HepG2 (cell line): ENCODE data around the gene PARD3. TPM values are rescaled to one million over a fixed set of nuclear protein-coding genes. Genes with fewer than 3 reads are reported as not detected.

Experiments
- ATAC-seq: fragments of 200-7000 bp; cut with Tn5 transposase; 3 replicates; pipeline ENCODE4 v1.9.1; 2020; ENCODE audit warnings: mild to moderate bottlenecking, moderate library complexity
- BruUV-seq: library from RNA; stranded (reverse); fragments of 400-500 nt; replicated peaks from 2 replicates; lab custom pipeline; 2021; lab: Mats Ljungman, UMichigan
- CTCF ChIA-PET: fragments of 300-600 bp; formaldehyde crosslinking; extraction: SDS; loops from one replicate; lab custom pipeline; 2021; ENCODE audit warnings: low total read pairs, inconsistent platforms, low intra/inter-chr PET ratio; lab: Yijun Ruan, JAX
- POLR2A ChIA-PET: fragments of 350-600 bp; sonication (Branson Sonifier 250); formaldehyde crosslinking; loops from one replicate; lab custom pipeline; 2020; ENCODE audit warnings: antibody characterized with exemption, inconsistent platforms; lab: Yijun Ruan, JAX
- DNase-seq: peaks from one replicate; pipeline ENCODE4 v3.0.0-alpha.2; 2015; ENCODE audit warnings: low spot score
- FAIRE-seq: peaks from 3 replicates; lab custom pipeline; 2011; peaks lifted over from hg19 to GRCh38; lab: Jason Lieb, UNC
- H2AFZ ChIP-seq: one replicate; pipeline ENCODE4 v1.6.1; 2011; ENCODE audit warnings: low read length, inconsistent platforms
- H3K27ac ChIP-seq: fragments of 300-600 bp; 3 replicates; pipeline ENCODE4 v1.8.0; 2011; ENCODE audit warnings: mixed run types, mild to moderate bottlenecking, mixed read lengths, low read length, inconsistent platforms; ENCODE audit not compliant: insufficient read depth; ENCODE audit errors: extremely low read length
- H3K27me3 ChIP-seq, 2 experiments: fragments of 200-600 bp in 1 of 2; 2 replicates in 1 of 2; 3 replicates in 1 of 2; pipeline versions ENCODE4 v1.6.0 to v1.8.0; 2011; ENCODE audit warnings: low read length in 2 of 2, mild to moderate bottlenecking in 2 of 2, moderate library complexity in 2 of 2, inconsistent platforms in 1 of 2; ENCODE audit not compliant: insufficient read depth in 2 of 2, control insufficient read depth in 1 of 2
- H3K36me3 ChIP-seq, 2 experiments: fragments of 200-600 bp in 1 of 2; replicated peaks in 1 of 2; 2 replicates in 1 of 2; 3 replicates in 1 of 2; pipeline versions ENCODE4 v1.5.1 to v1.8.0; 2011; ENCODE audit warnings: low read length in 2 of 2, inconsistent platforms in 1 of 2; ENCODE audit not compliant: insufficient read depth in 2 of 2, control insufficient read depth in 1 of 2
- H3K4me1 ChIP-seq: 2 replicates; pipeline ENCODE4 v1.5.1; 2012; ENCODE audit warnings: low read length, inconsistent platforms; ENCODE audit not compliant: insufficient read depth
- H3K4me2 ChIP-seq: 2 replicates; pipeline ENCODE4 v1.6.0; 2011; ENCODE audit warnings: low read depth, low read length, inconsistent platforms
- H3K4me3 ChIP-seq, 3 experiments: fragments of 200-600 bp in 1 of 3; sonication (generic), shearing (Covaris generic) in 1 of 3; replicated peaks in 1 of 3; 2 replicates each; pipeline ENCODE4 v1.5.1; 2011 to 2016; ENCODE audit warnings: low read length in 3 of 3, inconsistent platforms in 2 of 3, low read depth in 2 of 3, mild to moderate bottlenecking in 2 of 3, control low read depth in 1 of 3, mixed read lengths in 1 of 3; ENCODE audit not compliant: insufficient read depth in 1 of 3
- H3K79me2 ChIP-seq: one replicate; pipeline ENCODE4 v1.6.1; 2011; ENCODE audit warnings: low read length, inconsistent platforms; ENCODE audit not compliant: insufficient read depth
- H3K9ac ChIP-seq: 2 replicates; pipeline ENCODE4 v1.6.0; 2011; ENCODE audit warnings: mild to moderate bottlenecking, low read depth, low read length, inconsistent platforms; ENCODE audit not compliant: insufficient read depth
- H3K9me3 ChIP-seq: 2 replicates; pipeline ENCODE4 v1.5.1; 2012; ENCODE audit warnings: mild to moderate bottlenecking, low read length
- H4K20me1 ChIP-seq: 2 replicates; pipeline ENCODE4 v1.6.0; 2011; ENCODE audit warnings: inconsistent platforms, mild to moderate bottlenecking, low read length, moderate library complexity; ENCODE audit not compliant: insufficient read depth
- ASH2L ChIP-seq: fragments of 300-600, 200-600 bp; sonication (generic); IDR thresholded peaks from 2 replicates; pipeline ENCODE4 v1.7.0; 2017; ENCODE audit warnings: low read depth, mild to moderate bottlenecking, moderate library complexity, mixed read lengths, low read length; ENCODE audit not compliant: insufficient read length
- HMGXB3 ChIP-seq: sonication (generic); formaldehyde crosslinking; IDR thresholded peaks from 2 replicates; pipeline ENCODE4 v1.4.0; 2020; ENCODE audit warnings: missing genetic modification reagents, borderline replicate concordance
- HNRNPUL1 ChIP-seq: fragments of 200-400 bp; formaldehyde crosslinking; IDR thresholded peaks from 2 replicates; pipeline ENCODE4 v1.6.1; 2017; ENCODE audit warnings: low read depth, mild to moderate bottlenecking, low read length, moderate library complexity
- JARID2 ChIP-seq: sonication (generic); formaldehyde crosslinking; IDR thresholded peaks from 2 replicates; pipeline ENCODE4 v1.8.1; 2023; ENCODE audit warnings: missing genetic modification reagents, inconsistent platforms; ENCODE audit not compliant: insufficient replicate concordance
- PBX2 ChIP-seq: IDR thresholded peaks from 2 replicates; pipeline ENCODE4 v1.6.1; 2016; ENCODE audit warnings: control low read depth
- POGK ChIP-seq: sonication (generic); formaldehyde crosslinking; conservative IDR thresholded peaks from 2 replicates; pipeline ENCODE4 v1.8.0; 2022; ENCODE audit warnings: mild to moderate bottlenecking, moderate library complexity, missing genetic modification reagents
- POLR2G ChIP-seq: fragments of 200-400 bp; formaldehyde crosslinking; IDR thresholded peaks from 2 replicates; pipeline ENCODE4 v1.6.1; 2018; ENCODE audit warnings: mild to moderate bottlenecking, low read depth, low read length, moderate library complexity
- RNF2 ChIP-seq: fragments of 450-650 bp; conservative IDR thresholded peaks from 2 replicates; pipeline ENCODE4 v1.6.1; 2016; ENCODE audit warnings: low read depth
- SOX5 ChIP-seq: IDR thresholded peaks from 2 replicates; pipeline ENCODE4 v1.6.1; 2016; ENCODE audit warnings: borderline replicate concordance
- TCF7L2 ChIP-seq: IDR thresholded peaks from 2 replicates; pipeline ENCODE4 v1.6.1; 2011; ENCODE audit warnings: mild to moderate bottlenecking, low read depth, low read length, moderate library complexity
- ZBTB7B ChIP-seq: sonication (generic); formaldehyde crosslinking; IDR thresholded peaks from 2 replicates; pipeline ENCODE4 v1.4.0; 2020; ENCODE audit warnings: missing genetic modification reagents
- ZNF343 ChIP-seq: sonication (generic); formaldehyde crosslinking; IDR thresholded peaks from 2 replicates; pipeline ENCODE4 v1.4.0; 2020; ENCODE audit warnings: mild to moderate bottlenecking, missing genetic modification reagents
- ZNF792 ChIP-seq: IDR thresholded peaks from 2 replicates; pipeline ENCODE4 v1.6.1; 2016
- WGBS: methylation state at CpG from one replicate; pipeline ENCODE4 v1.1.6; 2017; ENCODE audit warnings: low lambda C conversion rate; 5-methylcytosine and 5-hydroxymethylcytosine counted together
- in situ Hi-C: cut with HindIII; loops from 2 replicates; pipeline ENCODE4 v1.10.0; 2017; ENCODE audit warnings: low pct_unique_long_range_greater_than_20kb; ENCODE audit not compliant: extremely low pct_ligation_motif_present
- intact Hi-C: fragments of 100-400 bp; cut with micrococcal nuclease; formaldehyde crosslinking; loops from one replicate; pipeline ENCODE4 v1.10.0; 2022; ENCODE audit not compliant: unreplicated experiment
- polyA plus RNA-seq, 8 experiments: library from polyadenylated mRNA; depleted of rRNA in 3 of 8; stranded (reverse) in 7 of 8; unstranded in 1 of 8; fragments of >200 nt; fragmentation: Illumina TruSeq in 4 of 8; extraction: Trizol in 4 of 8; gene quantifications; 2 replicates each; pipeline versions ENCODE4 v1.2.1 to v1.2.3, GENCODE V29; 2011 to 2016; ENCODE audit warnings: low read depth in 4 of 8, missing spikeins in 1 of 8, mixed read lengths in 1 of 8; ENCODE audit not compliant: insufficient read depth in 1 of 8
- total RNA-seq, 5 experiments: library from RNA; depleted of rRNA; stranded (reverse); fragments of >200 nt; fragmentation: Illumina TruSeq; extraction: Trizol; gene quantifications; 2 replicates each; pipeline ENCODE4 v1.2.3, GENCODE V29; 2016; ENCODE audit warnings: low read depth in 1 of 5

Gene PARD3
- total and polyA plus RNA-seq, 2 of the 13 experiments (the other 11 are each of a cell fraction or from before 2014, with no cell fraction given): 40.9 to 60.0 TPM

- ChIA-PET POLR2A (no interaction called here), CTCF (no interaction called here)
- DNase-seq: no peak
- WGBS: 94% methylated on average over 3 of the region's 3 CpGs
- peaks cover 5% of the 10 kb centered on the region for H3K79me2 ChIP-seq
- no peak overlapping the region for H3K4me3 ChIP-seq
- intact Hi-C loops: no loop called here
- no peaks in the 10 kb centered on the region; a peak in 1 of 5 replicates for H3K36me3 ChIP-seq
- H3K27me3 ChIP-seq: no peaks in the 10 kb centered on the region
- no peaks in the 10 kb centered on the region for H3K9me3 ChIP-seq
- H3K4me1 ChIP-seq: no peaks in the 10 kb centered on the region
- H3K4me2 ChIP-seq: no peak overlapping the region
- no peak overlapping the region for H3K27ac ChIP-seq
- no peak for ATAC-seq
- no peak overlapping the region for H2AFZ ChIP-seq
- BruUV-seq: no TSS peak
- TF ChIP-seq RNF2 (no peak), ZBTB7B (no peak), PBX2 (CRISPR knock-in tag) (no peak), SOX5 (CRISPR knock-in tag) (no peak), JARID2 (no peak), ZNF343 (CRISPR knock-in tag) (no peak), TCF7L2 (no peak), ASH2L (no peak), POGK (CRISPR knock-in tag) (no peak), POLR2G (no peak), HMGXB3 (no peak), ZNF792 (CRISPR knock-in tag) (no peak), HNRNPUL1 (no peak)
- H3K9ac ChIP-seq: no peak overlapping the region
- no peaks in the 10 kb centered on the region for H4K20me1 ChIP-seq
- FAIRE-seq: no peak
- in situ Hi-C loops: no loop called here
Observed at GRCh38 chr10:34575882-34576281, 239.2 kb downstream of the PARD3 start.
